IMR-90 (cell line): ENCODE results near the gene NUP93. TPM values are rescaled to one million over a fixed set of nuclear protein-coding genes. Genes with fewer than 3 reads are reported as not detected.

Experiments
- ATAC-seq: fragments of 200-7000 bp; cut with Tn5 transposase; 2 replicates; pipeline ENCODE4 v1.9.1; 2020; ENCODE audit warnings: low read depth, mild to moderate bottlenecking, moderate library complexity
- BruUV-seq: library from RNA; stranded (reverse); fragments of 400-500 nt; replicated peaks from 2 replicates; lab custom pipeline; 2021; lab: Mats Ljungman, UMichigan
- CTCF ChIA-PET: fragments of 300-600 bp; formaldehyde crosslinking; extraction: SDS; loops from one replicate; lab custom pipeline; 2021; ENCODE audit warnings: antibody characterized with exemption; lab: Yijun Ruan, JAX
- POLR2A ChIA-PET: fragments of 300-600 bp; sonication (Branson Sonifier 250); formaldehyde crosslinking; loops from one replicate; lab custom pipeline; 2022; ENCODE audit warnings: antibody characterized with exemption; ENCODE audit not compliant: unreplicated experiment; lab: Charles Lee
- DNase-seq: peaks from one replicate; pipeline ENCODE4 v3.0.0; 2013
- H2AFZ ChIP-seq: replicated peaks from 2 replicates; pipeline ENCODE3; 2013; ENCODE audit warnings: low read length, mild to moderate bottlenecking; ENCODE audit not compliant: poor library complexity
- H2AK5ac ChIP-seq: 2 replicates; pipeline ENCODE4 v1.6.1; 2013; ENCODE audit warnings: low read depth, low read length, inconsistent platforms
- H2AK9ac ChIP-seq: replicated peaks from 2 replicates; pipeline ENCODE3; 2013; ENCODE audit warnings: mild to moderate bottlenecking, low read depth, low read length, moderate library complexity; ENCODE audit not compliant: poor library complexity
- H2BK120ac ChIP-seq: 2 replicates; pipeline ENCODE4 v1.6.1; 2013; ENCODE audit warnings: low read depth, low read length, inconsistent platforms
- H2BK15ac ChIP-seq: 3 replicates; pipeline ENCODE4 v1.6.1; 2013; ENCODE audit warnings: low read depth, low read length, inconsistent platforms
- H2BK20ac ChIP-seq: 2 replicates; pipeline ENCODE4 v1.6.1; 2013; ENCODE audit warnings: low read depth, mild to moderate bottlenecking, inconsistent platforms, low read length, moderate library complexity
- H2BK5ac ChIP-seq: 2 replicates; pipeline ENCODE4 v1.6.1; 2013; ENCODE audit warnings: mild to moderate bottlenecking, low read depth, low read length, inconsistent platforms; ENCODE audit not compliant: poor library complexity, severe bottlenecking
- H3K14ac ChIP-seq: replicated peaks from 2 replicates; pipeline ENCODE4 v1.6.1; 2013; ENCODE audit warnings: low read depth, low read length, inconsistent platforms
- H3K18ac ChIP-seq: 2 replicates; pipeline ENCODE4 v1.6.1; 2013; ENCODE audit warnings: low read depth, low read length, control low read depth
- H3K23ac ChIP-seq: 2 replicates; pipeline ENCODE4 v1.6.1; 2013; ENCODE audit warnings: low read depth, low read length, inconsistent platforms
- H3K27ac ChIP-seq: 2 replicates; pipeline ENCODE4 v1.5.1; 2013; ENCODE audit warnings: mild to moderate bottlenecking, control low read depth, low read length; ENCODE audit not compliant: insufficient read depth
- H3K27me3 ChIP-seq: 2 replicates; pipeline ENCODE4 v1.6.1; 2013; ENCODE audit warnings: low read length; ENCODE audit not compliant: control insufficient read depth, insufficient read depth
- H3K36me3 ChIP-seq: 2 replicates; pipeline ENCODE4 v1.6.1; 2013; ENCODE audit warnings: low read length, mixed read lengths; ENCODE audit not compliant: control insufficient read depth, insufficient read depth
- H3K4ac ChIP-seq: 2 replicates; pipeline ENCODE4 v1.6.1; 2013; ENCODE audit warnings: low read depth, low read length, inconsistent platforms
- H3K4me1 ChIP-seq: 2 replicates; pipeline ENCODE4 v1.6.1; 2013; ENCODE audit warnings: low read length, mixed read lengths; ENCODE audit not compliant: control insufficient read depth, insufficient read depth
- H3K4me2 ChIP-seq: 2 replicates; pipeline ENCODE4 v1.6.1; 2013; ENCODE audit warnings: low read depth, mild to moderate bottlenecking, control low read depth, low read length, moderate library complexity
- H3K4me3 ChIP-seq: 2 replicates; pipeline ENCODE4 v1.5.1; 2013; ENCODE audit warnings: low read depth, mild to moderate bottlenecking, control low read depth, low read length, moderate library complexity; ENCODE audit not compliant: insufficient read depth
- H3K56ac ChIP-seq: 2 replicates; pipeline ENCODE4 v1.6.1; 2013; ENCODE audit warnings: low read length, inconsistent platforms; ENCODE audit not compliant: insufficient read depth; ENCODE audit errors: extremely low read depth
- H3K79me1 ChIP-seq, 2 experiments: 2 replicates each; pipeline ENCODE4 v1.6.1; 2013; ENCODE audit warnings: low read length in 2 of 2, inconsistent platforms in 1 of 2, low read depth in 1 of 2
- H3K9ac ChIP-seq: 2 replicates; pipeline ENCODE4 v1.6.1; 2013; ENCODE audit warnings: low read depth, low read length, control low read depth
- H3K9me1 ChIP-seq: 2 replicates; pipeline ENCODE4 v1.6.1; 2013; ENCODE audit warnings: low read length, inconsistent platforms; ENCODE audit not compliant: insufficient read depth
- H3K9me3 ChIP-seq: 2 replicates; pipeline ENCODE4 v1.6.1; 2013; ENCODE audit warnings: low read length; ENCODE audit not compliant: control insufficient read depth, insufficient read depth
- H4K20me1 ChIP-seq: 2 replicates; pipeline ENCODE4 v1.6.1; 2013; ENCODE audit warnings: low read length, inconsistent platforms; ENCODE audit not compliant: insufficient read depth
- H4K5ac ChIP-seq: 2 replicates; pipeline ENCODE4 v1.6.1; 2013; ENCODE audit warnings: mild to moderate bottlenecking, low read depth, low read length, control low read depth
- H4K8ac ChIP-seq, 2 experiments: 2 replicates each; pipeline ENCODE4 v1.6.1; 2013; ENCODE audit warnings: low read depth in 2 of 2, low read length in 2 of 2, control low read depth in 1 of 2, inconsistent platforms in 1 of 2
- H4K91ac ChIP-seq: 2 replicates; pipeline ENCODE4 v1.6.1; 2013; ENCODE audit warnings: low read depth, low read length, inconsistent platforms; ENCODE audit not compliant: insufficient read depth
- BHLHE40 ChIP-seq: fragments of 150-350 bp; IDR thresholded peaks from 2 replicates; pipeline ENCODE4 v1.6.1; 2016; ENCODE audit warnings: mild to moderate bottlenecking, low read depth, low read length
- CHD1 ChIP-seq: IDR thresholded peaks from 2 replicates; pipeline ENCODE4 v1.6.1; 2012; ENCODE audit warnings: low read depth, low read length, improper control_type of control experiment
- FOS ChIP-seq: fragments of 150-350 bp; IDR thresholded peaks from 2 replicates; pipeline ENCODE4 v1.6.1; 2016; ENCODE audit warnings: low read depth, low read length
- MAFK ChIP-seq: IDR thresholded peaks from 2 replicates; pipeline ENCODE4 v1.6.1; 2012; ENCODE audit warnings: low read depth, low read length, improper control_type of control experiment
- MAZ ChIP-seq: IDR thresholded peaks from 2 replicates; pipeline ENCODE4 v1.6.1; 2012; ENCODE audit warnings: low read depth, mild to moderate bottlenecking, low read length, improper control_type of control experiment, moderate library complexity, borderline replicate concordance
- MXI1 ChIP-seq: IDR thresholded peaks from 2 replicates; pipeline ENCODE4 v1.6.1; 2012; ENCODE audit warnings: low read depth, mild to moderate bottlenecking, low read length, moderate library complexity, borderline replicate concordance
- NFE2L2 ChIP-seq: fragments of 150-350 bp; IDR thresholded peaks from 2 replicates; pipeline ENCODE4 v1.6.1; 2016; ENCODE audit warnings: low read depth, mild to moderate bottlenecking, low read length
- POLR2A ChIP-seq: IDR thresholded peaks from 2 replicates; pipeline ENCODE4 v1.6.1; 2012; ENCODE audit warnings: mild to moderate bottlenecking, low read depth, low read length
- RAD21 ChIP-seq: IDR thresholded peaks from 2 replicates; pipeline ENCODE4 v1.6.1; 2012; ENCODE audit warnings: low read length, improper control_type of control experiment
- RCOR1 ChIP-seq: IDR thresholded peaks from 2 replicates; pipeline ENCODE4 v1.6.1; 2012; ENCODE audit warnings: mild to moderate bottlenecking, low read length, improper control_type of control experiment; ENCODE audit not compliant: insufficient replicate concordance
- RFX5 ChIP-seq: IDR thresholded peaks from 2 replicates; pipeline ENCODE4 v1.8.0; 2012; ENCODE audit warnings: low read depth, mild to moderate bottlenecking, low read length, moderate library complexity
- SMC3 ChIP-seq: fragments of 150-350 bp; IDR thresholded peaks from 2 replicates; pipeline ENCODE4 v1.6.1; 2016; ENCODE audit warnings: low read depth, mild to moderate bottlenecking, antibody characterized with exemption, low read length, moderate library complexity
- USF2 ChIP-seq: fragments of 150-350 bp; IDR thresholded peaks from 2 replicates; pipeline ENCODE4 v1.6.1; 2017; ENCODE audit warnings: mild to moderate bottlenecking, antibody characterized with exemption, low read length, low read depth
- WGBS, 2 experiments: methylation state at CpG; one replicate each; pipeline versions ENCODE4 v1.1.5 to v1.1.7; 2013; ENCODE audit warnings: missing lambda C conversion rate in 2 of 2; ENCODE audit not compliant: insufficient read length in 1 of 2; ENCODE audit errors: extremely low coverage in 2 of 2; 5-methylcytosine and 5-hydroxymethylcytosine counted together
- dilution Hi-C: fragments of 300-500 bp; cut with HindIII; formaldehyde crosslinking; loops from one replicate; pipeline ENCODE4 v1.14.3; 2018; ENCODE audit warnings: low sequenced_read_pairs; ENCODE audit not compliant: unreplicated experiment
- in situ Hi-C: fragments of 300-500 bp; cut with MboI; formaldehyde crosslinking; loops from 3 replicates; pipeline ENCODE4 v1.14.3; 2019; ENCODE audit warnings: low sequenced_read_pairs, inconsistent platforms, mixed read lengths
- intact Hi-C: fragments of 100-400 bp; cut with micrococcal nuclease; formaldehyde crosslinking; loops from 2 replicates; pipeline ENCODE4 v1.10.0; 2022
- polyA plus RNA-seq, 3 experiments: library from polyadenylated mRNA; depleted of rRNA; stranded (reverse); fragments of >200 nt; gene quantifications; 2 replicates each; pipeline ENCODE4 v1.2.3, GENCODE V29; 2012; ENCODE audit warnings: low replicate concordance in 1 of 3
- total RNA-seq: library from RNA; depleted of rRNA; stranded (reverse); fragments of >200 nt; gene quantifications from 2 replicates; pipeline ENCODE4 v1.2.3, GENCODE V29; 2012

Gene NUP93
- total and polyA plus RNA-seq, 2 of the 4 experiments (the other 2 are of a cell fraction), result 54.6 to 72.6 TPM

- no TSS peak for BruUV-seq
- H2AFZ ChIP-seq, result no peak overlapping the region
- H3K18ac ChIP-seq, result no peak overlapping the region
- H3K27ac ChIP-seq, result no peak overlapping the region
- no peak overlapping the region for H3K56ac ChIP-seq
- no peak overlapping the region for H2BK120ac ChIP-seq
- no peak overlapping the region for H3K4me2 ChIP-seq
- TF ChIP-seq NFE2L2, result no peak
- TF ChIP-seq MAZ, result no peak
- TF ChIP-seq RFX5, result no peak
- no peak for TF ChIP-seq RAD21
- no peak for TF ChIP-seq RCOR1
- TF ChIP-seq SMC3, result no peak
- TF ChIP-seq CHD1, result no peak
- no peak for TF ChIP-seq MXI1
- TF ChIP-seq FOS, result no peak
- TF ChIP-seq POLR2A, result no peak
- no peak for TF ChIP-seq BHLHE40
- no peak for TF ChIP-seq MAFK
- TF ChIP-seq USF2, result no peak
- 100% methylated on average over 1 of the region's 13 CpGs; no CpG with 5 or more reads in 1 of the 2 experiments for WGBS, 2 experiments
- H2BK5ac ChIP-seq, result no peak overlapping the region
- H4K5ac ChIP-seq, result no peak overlapping the region
- H3K4me1 ChIP-seq, result no peaks in the 10 kb centered on the region; the same call in 1 of the 2 replicates
- no peak overlapping the region for H4K91ac ChIP-seq
- H4K8ac ChIP-seq, result no peak overlapping the region
- no peak overlapping the region; the same call in 1 of the 2 replicates for H2AK5ac ChIP-seq
- no peak overlapping the region for H3K14ac ChIP-seq
- H3K27me3 ChIP-seq, result no peaks in the 10 kb centered on the region
- no peak overlapping the region for H2AK9ac ChIP-seq
- no peak overlapping the region for H3K4ac ChIP-seq
- ChIA-PET CTCF (no interaction called here), POLR2A (no interaction called here)
- ATAC-seq (no peak), DNase-seq (no peak)
- intact Hi-C loops, result loop anchor here (5.0 kb wide), 1 partner anchor 302 kb away; no protein-coding TSS in a partner anchor
- no peaks in the 10 kb centered on the region for H3K36me3 ChIP-seq
- in situ Hi-C loops, result loop anchor here (5.0 to 10.0 kb wide), 2 partner anchors 87 to 179 kb away; no protein-coding TSS in a partner anchor
- H3K4me3 ChIP-seq, result no peak overlapping the region
- no peaks in the 10 kb centered on the region for H4K20me1 ChIP-seq
- dilution Hi-C loops, result no loop called here
- H3K79me1 ChIP-seq, result no peaks in the 10 kb centered on the region
- H3K9me1 ChIP-seq, result no peaks in the 10 kb centered on the region
- no peaks in the 10 kb centered on the region for H3K9me3 ChIP-seq
- no peak overlapping the region for H2BK20ac ChIP-seq
- no peak overlapping the region for H3K23ac ChIP-seq
- H3K9ac ChIP-seq, result no peak overlapping the region
- no peak overlapping the region for H2BK15ac ChIP-seq
Observed at GRCh38 chr16:56865394-56866062, 135.6 kb downstream of the NUP93 start.
